NCI-H128 (cell line): Measurements from ENCODE around the gene ZNF121.
A peak's percentile ranks its signal among the peaks of the same experiment; 100 is the strongest.
"Not testable (repeated sequence)": the region's sequence is repeated elsewhere in the genome, so short reads cannot be mapped to it uniquely, and the experiment has no call there.

Experiments used
- DNase-seq: peaks from one replicate; lab custom pipeline; 2025; ENCODE audit not compliant: unreplicated experiment; lab: John Stamatoyannopoulos, UW

The ZNF121 gene

DNA sequence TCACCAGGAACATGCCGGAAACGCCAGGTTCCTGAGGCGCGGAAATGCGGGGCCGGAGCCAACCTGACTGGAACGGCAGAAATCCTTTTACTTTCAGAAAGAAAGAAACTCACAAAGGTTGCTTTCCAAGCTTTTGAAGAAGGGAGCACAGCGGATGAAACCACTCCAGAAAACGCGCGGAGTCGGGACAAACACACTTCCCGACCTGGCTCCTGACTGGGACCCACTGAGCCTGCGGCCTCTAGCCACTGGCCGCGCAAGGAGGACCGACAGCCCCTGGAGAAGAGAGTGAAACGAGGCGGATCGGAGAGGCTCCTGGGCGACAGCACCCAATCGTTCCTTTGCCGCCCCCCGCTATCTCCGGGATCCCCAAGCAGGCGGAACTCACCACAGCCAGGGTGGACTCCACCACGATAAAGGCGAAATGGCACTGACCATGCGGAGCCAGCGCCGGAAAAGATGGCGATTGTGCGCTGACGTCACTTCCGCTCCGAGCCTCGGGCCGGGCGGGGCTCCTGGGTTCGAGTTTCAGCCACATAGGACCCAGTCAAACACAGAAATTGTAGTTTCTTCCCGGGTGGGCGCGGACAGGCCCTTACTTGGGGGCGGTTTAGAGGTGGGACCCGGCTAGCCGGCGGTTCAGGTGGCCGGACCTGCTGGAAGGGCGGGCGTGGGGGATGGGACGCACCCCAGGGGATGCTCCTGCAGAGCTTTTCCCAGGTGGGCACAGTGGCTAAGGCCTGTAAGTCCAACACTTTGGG, at the start of gene ZNF121:
ZNF121 (minus strand) TSS at position 432 of the 761 bp plus-strand sequence. CDS start 16,407 bp downstream, outside the sequence.
- DNase-seq = peak; percentile 50

DNA sequence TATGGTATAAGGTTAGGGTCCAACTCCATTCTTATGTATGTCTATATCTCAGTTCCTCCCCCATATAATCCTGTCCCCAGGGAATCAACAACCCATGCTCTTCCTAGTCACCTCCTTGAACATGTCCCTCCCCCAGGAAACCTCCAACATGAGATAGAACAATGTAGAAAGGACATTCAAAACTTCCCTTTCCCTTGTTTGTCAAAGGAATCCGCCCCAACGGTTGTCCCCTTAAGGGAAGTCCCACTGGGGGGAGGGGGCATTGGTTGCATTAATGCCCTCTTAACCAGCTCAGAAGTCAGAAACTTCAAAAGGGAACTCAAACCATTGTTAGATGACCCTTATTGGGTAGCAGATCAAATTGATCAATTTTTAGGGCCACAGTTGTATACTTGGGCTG, 43.6 kb upstream of the ZNF121 start:
- no peak for DNase-seq

DNA sequence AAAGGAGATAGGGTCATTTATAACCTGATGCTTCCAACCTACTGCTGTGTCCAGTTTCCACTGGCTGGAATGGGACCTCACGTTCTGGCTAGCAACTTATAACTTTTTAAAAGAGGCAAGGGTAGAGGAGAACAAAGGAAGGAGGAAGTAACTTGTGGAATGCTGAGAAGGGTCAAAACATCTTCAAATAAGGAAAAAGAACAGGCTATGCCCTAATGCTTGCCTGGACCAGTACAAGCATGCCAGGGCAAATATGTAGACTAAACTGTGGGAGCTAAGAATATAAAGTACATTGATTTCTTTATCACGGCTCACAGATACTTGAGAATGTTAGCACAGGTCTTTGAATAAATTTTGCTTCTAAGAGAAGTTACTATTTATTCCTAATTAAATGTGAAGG, 38.2 kb upstream of the ZNF121 start:
- no peak for DNase-seq

DNA sequence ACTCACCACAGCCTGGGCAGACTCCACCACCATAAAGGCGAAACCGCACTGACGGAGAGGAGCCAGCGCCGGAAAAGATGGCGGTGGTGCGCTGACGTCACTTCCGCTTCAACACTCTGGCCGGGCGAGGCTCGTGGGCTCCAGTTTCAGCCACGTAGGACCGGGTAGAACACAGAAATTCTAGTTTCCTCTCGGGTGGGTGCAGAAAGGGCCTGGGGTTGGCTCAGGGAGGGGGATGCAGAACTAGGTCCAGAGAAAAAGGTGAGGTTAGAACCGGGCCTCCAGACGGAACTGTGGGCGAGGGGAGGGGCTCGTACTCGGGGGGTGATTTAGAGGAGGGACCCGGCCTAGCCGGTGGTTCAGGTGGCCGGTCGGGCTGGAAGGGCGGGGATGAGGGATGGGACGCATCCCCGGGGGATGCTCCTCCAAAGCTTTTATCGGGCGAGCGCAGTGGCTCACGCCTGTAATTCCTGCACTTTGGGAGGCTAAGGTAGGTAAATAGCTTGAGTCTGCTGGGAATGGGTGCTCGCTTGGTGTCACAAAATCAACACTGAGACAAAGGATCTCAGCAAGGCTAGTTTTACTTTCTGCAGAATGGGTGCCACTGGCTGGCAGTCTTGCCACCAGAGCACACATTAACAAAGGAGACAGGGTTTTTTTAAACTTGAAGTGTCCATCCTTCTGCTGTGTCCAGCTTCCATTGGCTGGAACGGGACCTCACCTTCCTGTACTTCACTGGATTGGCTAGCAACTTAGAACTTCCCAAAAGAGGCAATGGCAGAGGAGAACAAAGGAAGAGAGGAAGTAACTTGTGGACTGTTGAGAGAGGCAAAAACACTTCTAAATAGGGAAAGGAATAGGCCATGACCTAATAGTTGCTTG, 37.1 kb upstream of the ZNF121 start, which contains the start of gene ZNF561:
ZNF561 (minus strand) TSS at position 77 of the 882 bp plus-strand sequence. CDS start 1,776 bp downstream, outside the sequence.
- DNase-seq = peak; percentile 54

DNA sequence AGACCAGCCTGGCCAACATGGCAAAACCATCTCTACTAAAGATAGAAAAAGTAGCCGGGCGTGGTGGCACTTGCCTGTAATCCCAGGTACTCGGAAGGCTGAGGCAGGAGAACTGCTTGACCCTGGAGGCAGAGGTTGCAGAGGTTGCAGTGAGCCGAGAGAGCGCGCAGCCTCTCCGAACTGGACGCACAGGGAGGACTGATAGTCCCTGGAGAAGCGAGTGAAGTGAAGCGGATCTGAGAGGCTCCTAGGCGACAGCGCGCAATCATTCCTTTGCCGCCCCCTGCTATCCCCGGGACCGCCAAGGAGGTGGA, 36.5 kb upstream of the ZNF121 start:
- DNase-seq = no peak

DNA sequence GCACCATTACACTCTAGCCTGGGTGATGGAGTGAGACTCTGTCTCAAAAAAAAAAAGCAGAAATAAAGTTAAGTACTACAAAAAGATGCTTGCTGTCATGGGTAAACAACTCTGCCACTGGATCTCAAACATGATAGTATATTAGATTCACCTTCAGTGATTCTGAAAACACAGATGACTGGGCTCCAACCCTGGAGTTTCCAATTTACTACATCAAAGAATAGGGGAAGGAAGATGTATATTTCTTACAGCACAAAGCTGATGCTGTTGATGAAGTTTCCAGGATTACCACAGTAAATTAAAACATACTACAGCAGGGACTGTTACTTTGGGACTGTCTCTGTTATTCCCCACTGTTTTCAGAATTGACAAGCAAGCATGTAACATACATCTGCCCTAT, 31.5 kb upstream of the ZNF121 start:
- DNase-seq = no peak

DNA sequence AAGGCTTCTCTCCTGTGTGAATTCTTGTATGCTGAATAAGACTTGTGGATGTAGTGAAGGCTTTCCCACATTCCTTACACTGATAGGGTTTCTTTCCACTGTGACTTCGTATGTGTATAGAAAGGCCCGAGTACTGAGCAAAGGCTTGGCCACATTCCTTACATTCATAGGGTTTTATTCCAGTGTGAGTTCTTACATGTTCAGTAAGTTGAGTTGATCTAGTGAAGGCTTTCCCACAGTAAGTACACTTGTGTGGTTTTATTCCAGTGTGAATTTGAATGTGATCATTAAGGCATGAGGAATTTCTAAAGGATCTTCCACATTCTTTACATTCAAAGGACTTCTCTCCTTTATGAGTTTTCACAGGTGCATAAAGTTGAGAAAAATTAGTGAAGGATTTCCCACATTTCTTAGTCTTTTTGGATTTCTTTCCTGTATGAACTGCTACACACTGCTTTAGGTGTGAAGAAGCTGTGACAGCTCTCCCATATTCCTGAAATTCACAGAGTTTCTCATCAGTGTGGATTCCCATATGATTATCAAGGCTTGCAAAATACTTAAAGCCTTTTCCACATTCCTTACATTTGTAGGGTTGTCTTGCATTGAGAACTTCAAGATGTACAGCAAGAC, 26.3 kb upstream of the ZNF121 start:
- DNase-seq = no peak

DNA sequence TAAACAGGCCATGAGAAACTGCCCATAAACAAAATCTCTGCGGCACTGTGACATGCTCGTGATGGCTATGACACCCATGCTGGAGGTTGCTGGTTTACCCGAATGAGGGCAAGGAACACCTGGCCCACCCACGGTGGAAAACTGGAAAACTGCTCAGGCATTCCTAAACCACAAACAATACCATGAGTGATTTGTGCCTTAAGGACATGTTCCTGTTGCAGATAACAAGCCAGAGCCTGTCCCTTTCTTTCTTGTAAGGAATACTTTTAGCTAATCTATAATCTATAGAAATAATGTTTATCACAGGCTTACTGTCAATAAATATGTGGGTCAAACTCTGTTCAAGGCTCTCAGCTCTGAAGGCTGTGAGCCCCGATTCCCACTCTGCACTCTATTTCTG, 24.6 kb upstream of the ZNF121 start:
- DNase-seq = no peak

DNA sequence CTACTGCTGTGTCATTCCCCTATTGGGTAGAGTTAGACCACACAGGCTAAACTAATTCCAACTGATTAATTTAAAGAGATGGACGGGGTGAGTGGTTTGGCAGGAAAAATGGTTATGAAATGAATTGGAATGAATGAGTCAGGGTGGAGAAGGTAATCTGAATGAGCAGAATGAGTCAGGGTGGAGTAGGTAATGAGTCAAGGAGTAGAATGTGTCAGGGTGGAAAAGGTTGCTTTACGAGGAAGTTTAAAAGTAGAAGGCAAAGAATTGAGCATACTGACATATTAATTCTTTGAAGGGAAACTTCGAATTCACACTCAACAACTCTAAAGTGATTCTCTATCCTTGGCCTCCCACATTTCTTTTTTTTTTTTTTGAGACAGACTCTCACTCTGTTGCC, 12.7 kb upstream of the ZNF121 start:
- no peak for DNase-seq

DNA sequence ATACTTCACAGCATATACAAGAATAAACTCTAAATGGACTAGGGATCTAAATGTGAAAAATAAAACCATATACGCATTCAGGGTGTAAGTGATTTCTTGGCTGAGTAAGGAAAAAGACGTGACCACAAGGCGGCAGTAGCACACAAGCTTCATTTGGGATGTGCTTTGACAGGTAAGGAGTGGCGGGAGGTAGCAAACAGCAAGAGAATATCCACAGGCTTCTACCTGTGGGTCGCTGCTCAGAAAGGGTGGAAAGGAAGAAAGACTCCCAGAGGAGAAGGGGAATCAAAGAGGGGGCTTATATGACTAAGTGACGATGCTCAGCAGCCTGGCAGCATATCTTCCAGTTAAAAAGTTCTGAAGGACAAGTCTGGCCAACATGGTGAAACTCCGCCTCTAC, 2.5 kb upstream of the ZNF121 start:
- DNase-seq = peak; percentile 34

DNA sequence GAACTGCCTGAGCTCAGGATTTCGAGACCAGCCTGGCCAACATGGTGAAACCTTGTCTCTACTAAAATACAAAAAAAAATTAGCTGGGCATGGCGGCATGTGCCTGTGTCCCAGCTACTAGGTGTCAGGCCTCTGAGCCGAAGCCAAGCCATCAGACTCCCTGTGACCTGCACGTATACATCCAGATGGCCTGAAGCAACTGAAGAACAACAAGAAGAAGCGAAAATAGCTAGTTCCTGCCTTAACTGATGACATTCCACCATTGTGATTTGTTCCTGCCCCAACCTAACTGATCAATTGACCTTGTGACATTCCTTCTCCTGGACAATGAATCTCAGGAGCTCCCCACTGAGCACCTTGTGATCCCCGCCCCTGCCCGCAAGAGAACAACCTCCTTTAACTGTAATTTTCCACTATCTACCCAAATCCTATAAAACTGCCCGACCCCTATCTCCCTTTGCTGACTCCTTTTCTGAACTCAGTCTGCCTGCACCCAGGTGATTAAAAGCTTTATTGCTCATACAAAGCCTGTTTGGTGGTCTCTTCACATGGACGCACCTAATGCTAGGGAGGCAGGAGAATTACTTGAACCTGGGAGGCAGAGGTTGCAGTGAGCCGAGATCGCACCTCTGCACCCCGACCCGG, 2.1 kb downstream of the ZNF121 start:
- not testable (repeated sequence) for DNase-seq

DNA sequence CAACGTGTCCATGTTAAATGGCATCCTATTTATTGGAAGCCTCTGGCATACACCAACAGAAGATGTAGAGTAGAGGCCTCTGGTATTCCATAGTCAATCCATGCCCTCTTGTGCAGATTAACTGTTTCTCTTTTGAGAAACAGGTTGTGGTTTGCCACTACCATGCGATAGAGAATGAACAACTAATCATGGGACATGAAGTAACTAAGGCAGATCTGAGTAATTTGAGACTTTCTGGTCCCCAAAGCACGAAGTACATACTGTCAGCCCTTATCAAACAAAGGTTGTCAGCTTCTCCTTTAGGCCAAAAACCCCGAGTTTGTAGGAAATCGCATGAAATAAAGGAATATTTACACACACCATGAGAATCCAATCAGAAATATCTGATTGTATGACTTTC, 3.6 kb downstream of the ZNF121 start:
- DNase-seq = no peak

DNA sequence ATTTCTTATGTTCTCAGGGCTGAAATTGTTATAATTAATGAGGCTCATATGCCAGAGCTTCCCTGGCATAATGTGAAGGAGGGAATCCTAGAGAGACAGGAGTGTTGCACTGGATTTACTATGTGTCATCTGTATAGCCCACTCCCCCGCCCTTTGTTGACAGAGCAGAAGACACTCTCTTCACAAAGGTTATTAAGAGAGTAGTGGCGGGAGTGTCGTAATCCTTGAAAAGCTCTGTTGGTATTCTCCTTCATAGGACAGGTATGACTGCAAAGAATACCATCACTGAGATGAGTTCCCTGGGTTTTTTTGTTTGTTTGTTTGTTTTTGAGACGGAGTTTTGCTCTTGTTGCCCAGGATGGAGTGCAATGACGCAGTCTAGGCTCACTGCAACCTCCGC, 14.0 kb downstream of the ZNF121 start:
- no peak for DNase-seq

DNA sequence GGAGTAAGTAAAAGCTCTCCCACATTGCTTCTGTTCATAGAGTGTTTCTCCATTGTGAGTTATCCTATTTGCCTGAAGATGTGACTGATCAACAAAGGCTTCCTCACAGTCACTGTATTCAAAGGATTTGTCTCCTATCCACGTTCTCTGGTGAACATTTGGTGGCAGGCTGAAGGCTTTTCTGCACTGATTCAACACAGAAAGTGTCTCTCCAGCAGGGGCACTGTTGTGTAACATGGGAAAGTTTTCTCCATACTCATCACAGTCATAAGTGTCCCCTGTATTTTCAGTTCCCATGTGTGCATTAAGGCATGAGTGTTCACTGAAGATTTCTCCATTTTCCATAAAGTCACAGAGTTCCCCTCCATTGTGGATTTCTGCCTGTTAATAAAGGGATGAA, 17.6 kb downstream of the ZNF121 start:
- DNase-seq = no peak

DNA sequence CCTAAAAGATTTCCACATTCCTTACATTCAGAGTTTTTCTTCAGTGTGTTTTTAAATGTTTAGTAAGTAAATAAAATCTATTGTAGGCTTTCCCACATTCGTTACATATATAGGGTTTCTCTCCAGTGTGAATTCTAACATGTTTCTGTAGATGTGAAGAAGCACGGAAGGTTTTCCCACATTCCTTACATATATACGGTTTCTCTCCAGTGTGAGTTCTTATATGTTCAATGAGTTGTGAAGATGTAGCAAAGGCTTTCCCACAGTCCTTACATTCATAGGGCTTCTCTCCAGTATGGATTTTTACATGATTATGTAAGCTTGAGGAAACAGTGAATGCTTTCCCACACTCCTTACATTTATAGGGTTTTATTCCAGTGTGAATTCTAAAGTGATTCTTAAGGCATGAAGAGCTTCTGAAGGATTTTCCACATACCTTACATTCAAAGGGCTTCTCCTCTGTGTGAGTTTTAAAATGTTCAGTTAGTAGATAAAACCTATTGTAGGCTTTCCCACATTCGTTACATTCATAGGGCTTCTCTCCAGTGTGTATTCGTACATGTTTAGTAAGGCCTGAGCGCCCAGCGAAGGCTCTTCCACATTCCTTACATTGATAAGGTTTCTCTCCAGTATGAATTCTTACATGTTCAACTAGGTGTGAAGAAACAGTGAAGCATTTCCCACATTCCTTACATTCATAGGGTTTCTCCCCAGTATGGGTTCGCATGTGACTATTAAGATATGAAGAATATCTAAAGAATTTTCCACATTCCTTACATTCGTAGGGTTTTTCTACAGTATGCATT, 18.2 kb downstream of the ZNF121 start:
- DNase-seq = no peak

DNA sequence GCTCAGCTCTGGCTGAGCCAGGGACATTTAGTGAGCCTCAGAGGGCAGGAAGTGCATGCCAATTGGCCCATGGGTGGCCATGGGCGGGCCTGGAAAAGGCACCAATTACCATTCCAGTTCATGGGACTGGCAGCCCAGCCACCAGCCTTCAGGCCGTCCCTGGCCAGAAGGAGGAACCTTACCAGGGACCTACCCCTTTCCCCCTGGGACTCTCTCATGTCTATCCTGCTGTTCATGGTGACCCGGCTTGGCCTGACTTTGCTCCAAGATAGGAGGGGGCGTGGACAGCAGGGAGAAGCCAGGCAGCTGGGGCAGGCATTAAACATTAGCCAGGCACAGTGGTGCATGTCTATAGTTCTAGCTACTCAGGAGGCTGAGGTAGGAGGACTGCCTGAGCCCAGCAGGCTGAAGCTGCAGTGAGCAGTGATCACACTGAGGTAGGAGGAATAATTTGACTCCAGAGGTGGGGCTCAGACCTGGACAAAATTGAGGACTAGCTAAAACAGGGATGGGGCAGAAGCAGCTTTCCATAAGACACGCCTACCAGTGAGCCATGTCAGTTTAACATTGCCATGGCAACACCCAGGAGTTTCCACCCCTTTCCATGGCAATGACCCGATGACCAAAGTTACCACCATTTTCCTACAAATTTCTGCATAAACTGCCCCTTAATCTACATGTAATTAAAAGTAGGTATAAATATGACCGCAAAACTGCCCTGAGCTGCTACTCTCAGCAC, 31.6 kb downstream of the ZNF121 start:
- DNase-seq = no peak

DNA sequence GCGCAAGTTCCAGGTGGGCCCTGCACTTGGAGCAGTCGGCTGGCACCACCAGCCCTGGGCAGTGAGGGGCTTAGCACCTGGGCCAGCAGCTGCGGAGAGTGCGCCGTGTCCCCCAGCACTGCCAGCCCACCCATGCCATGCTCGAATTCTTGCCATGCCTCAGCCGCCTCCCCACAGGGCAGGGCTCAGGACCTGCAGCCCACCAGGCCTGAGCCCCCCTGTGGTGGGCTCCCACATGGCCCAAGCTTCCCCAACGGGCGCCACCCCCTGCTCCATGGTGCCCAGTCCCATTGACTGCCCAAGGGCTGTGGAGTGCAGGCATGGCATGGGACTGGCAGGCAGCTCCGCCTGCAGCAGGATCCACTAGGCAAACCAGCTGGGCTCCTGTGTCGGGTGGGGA, 36.4 kb downstream of the ZNF121 start:
- no peak for DNase-seq

DNA sequence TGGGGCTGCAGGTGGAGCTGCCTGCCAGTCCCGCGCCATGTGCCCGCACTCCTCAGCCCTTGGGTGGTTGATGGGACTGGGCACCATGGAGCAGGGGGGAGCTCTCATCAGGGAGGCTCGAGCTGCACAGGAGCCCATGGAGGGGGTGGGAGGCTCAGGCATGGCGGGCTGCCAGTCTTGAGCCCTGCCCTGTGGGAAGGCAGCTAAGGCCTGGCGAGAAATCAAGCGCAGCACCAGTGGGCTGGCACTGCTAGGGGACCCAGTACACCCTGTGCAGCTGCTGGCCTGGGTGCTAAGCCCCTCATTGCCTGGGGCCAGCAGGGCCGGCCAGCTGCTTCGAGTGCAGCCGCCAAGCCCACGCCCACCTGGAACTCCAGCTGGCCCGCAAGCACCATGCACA, 43.0 kb downstream of the ZNF121 start:
- not testable (repeated sequence) for DNase-seq

DNA sequence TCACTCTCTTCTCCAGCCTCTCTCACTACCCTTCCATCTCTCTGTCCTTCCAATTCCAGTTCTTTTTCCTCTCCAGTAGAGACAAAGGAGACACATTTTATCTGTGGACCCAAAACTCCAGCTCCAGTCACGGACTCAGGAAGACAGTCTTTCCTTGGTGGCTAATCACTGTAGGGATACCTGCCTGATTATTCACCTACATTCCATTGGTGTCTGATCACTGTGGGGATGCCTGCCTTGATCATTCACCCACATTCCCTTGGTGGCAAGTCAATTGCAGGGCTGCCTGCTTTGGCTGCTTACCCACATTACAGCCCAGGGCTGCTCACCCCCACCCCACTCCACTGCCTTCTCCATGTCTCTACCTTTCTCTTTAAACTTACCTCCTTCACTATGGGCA, 44.4 kb downstream of the ZNF121 start:
- not testable (repeated sequence) for DNase-seq

DNA sequence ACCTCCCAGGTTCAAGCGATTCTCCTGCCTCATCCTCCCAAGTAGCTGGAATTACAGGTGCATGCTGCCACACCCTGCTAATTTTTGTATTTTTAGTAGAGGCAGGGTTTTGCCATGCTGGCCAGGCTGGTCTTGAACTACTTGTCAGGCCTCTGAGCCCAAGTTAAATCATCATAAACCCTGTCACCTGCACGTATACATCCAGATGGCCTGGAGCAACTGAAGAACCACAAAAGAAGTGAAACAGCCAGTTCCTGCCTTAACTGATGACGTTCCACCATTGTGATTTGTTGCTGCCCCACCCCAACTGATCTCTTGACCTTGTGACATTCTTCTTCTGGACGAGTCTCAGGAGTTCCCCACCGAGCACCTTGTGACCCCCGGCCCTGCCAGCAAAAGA, 45.1 kb downstream of the ZNF121 start:
- not testable (repeated sequence) for DNase-seq
